ENCODE measurements around the gene ADAM21.

DNA sequence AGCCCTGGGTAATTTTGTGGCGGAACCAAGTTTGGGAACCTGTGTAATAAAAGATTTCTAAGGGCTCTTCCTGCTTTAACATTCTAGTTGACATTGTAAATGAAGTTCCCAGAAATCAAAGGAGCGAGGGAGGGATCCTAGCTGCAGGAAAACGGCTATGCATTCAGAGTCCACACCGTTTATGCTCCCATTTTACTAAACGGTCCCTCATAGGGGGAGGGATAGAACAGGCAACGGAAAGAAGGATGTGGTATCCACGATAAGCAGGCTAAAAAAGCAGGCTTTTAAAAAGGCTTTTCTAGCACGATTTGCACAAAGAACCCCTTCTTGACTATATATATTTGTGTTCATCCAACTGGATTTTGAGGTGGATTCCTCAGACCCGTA lies 35.6 kb upstream of the ADAM21 start:
- TF ChIP-seq, protein P1, sequence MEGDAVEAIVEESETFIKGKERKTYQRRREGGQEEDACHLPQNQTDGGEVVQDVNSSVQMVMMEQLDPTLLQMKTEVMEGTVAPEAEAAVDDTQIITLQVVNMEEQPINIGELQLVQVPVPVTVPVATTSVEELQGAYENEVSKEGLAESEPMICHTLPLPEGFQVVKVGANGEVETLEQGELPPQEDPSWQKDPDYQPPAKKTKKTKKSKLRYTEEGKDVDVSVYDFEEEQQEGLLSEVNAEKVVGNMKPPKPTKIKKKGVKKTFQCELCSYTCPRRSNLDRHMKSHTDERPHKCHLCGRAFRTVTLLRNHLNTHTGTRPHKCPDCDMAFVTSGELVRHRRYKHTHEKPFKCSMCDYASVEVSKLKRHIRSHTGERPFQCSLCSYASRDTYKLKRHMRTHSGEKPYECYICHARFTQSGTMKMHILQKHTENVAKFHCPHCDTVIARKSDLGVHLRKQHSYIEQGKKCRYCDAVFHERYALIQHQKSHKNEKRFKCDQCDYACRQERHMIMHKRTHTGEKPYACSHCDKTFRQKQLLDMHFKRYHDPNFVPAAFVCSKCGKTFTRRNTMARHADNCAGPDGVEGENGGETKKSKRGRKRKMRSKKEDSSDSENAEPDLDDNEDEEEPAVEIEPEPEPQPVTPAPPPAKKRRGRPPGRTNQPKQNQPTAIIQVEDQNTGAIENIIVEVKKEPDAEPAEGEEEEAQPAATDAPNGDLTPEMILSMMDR (conservative IDR thresholded peaks at IDR 0.05): no peak
- no peak for TF ChIP-seq ZFX (IDR thresholded peaks at IDR 0.05)
